VCaP (cell line): ENCODE data around the gene SH3PXD2A.

Experiments
- H3K27ac ChIP-seq: fragments of 450-650 bp; 2 replicates; pipeline ENCODE4 v1.5.1; 2017
- CTCF ChIP-seq: fragments of 450-650 bp; conservative IDR thresholded peaks from 2 replicates; pipeline ENCODE4 v1.5.1; 2017; ENCODE audit warnings: mild to moderate bottlenecking, moderate library complexity

SH3PXD2A gene

GRCh38 chr10:103727991-103728689 is 127.2 kb downstream of the SH3PXD2A start:
- H3K27ac ChIP-seq: no peak overlapping the region
- TF ChIP-seq CTCF: no peak

GRCh38 chr10:103727546-103727963 is 127.8 kb downstream of the SH3PXD2A start:
- TF ChIP-seq CTCF: no peak
- H3K27ac ChIP-seq: no peak overlapping the region

- H3K27ac ChIP-seq: no peak overlapping the region
- no peak for TF ChIP-seq CTCF
These were observed 128.7 kb downstream of the SH3PXD2A start for GRCh38 chr10:103726637-103727036.

GRCh38 chr10:103725242-103725641 is 130.1 kb downstream of the SH3PXD2A start:
- no peak for TF ChIP-seq CTCF
- no peak overlapping the region for H3K27ac ChIP-seq

- no peak for TF ChIP-seq CTCF
- no peak overlapping the region for H3K27ac ChIP-seq
These were observed 130.6 kb downstream of the SH3PXD2A start for GRCh38 chr10:103724771-103725170.

- no peak overlapping the region for H3K27ac ChIP-seq
- no peak for TF ChIP-seq CTCF
These were observed 131.3 kb downstream of the SH3PXD2A start for GRCh38 chr10:103724074-103724473.

- TF ChIP-seq CTCF: no peak
These were observed 131.8 kb downstream of the SH3PXD2A start for GRCh38 chr10:103723557-103723956.

More at GRCh38 chr10:103723557-103723956, 131.8 kb downstream of the SH3PXD2A start:
- no peak overlapping the region for H3K27ac ChIP-seq
